Loucy (cell line): ENCODE data around the gene HACL1.

Experiments used
- H2AFZ ChIP-seq: fragments of 200-600 bp; sonication (generic); 2 replicates; pipeline ENCODE4 v1.6.0; 2016; ENCODE audit warnings: antibody characterized with exemption, mild to moderate bottlenecking, low read length, moderate library complexity
- H3F3A ChIP-seq: fragments of 200-600 bp; 2 replicates; pipeline ENCODE4 v1.6.0; 2016; ENCODE audit warnings: antibody characterized with exemption, low read depth, mild to moderate bottlenecking
- H3K27me3 ChIP-seq: fragments of 200-600 bp; sonication (generic); 2 replicates; pipeline ENCODE4 v1.6.1; 2014; ENCODE audit warnings: low read length, mild to moderate bottlenecking; ENCODE audit not compliant: insufficient read depth, poor library complexity, severe bottlenecking
- H3K36me3 ChIP-seq: fragments of 200-600 bp; sonication (generic); 2 replicates; pipeline ENCODE4 v1.6.1; 2016; ENCODE audit warnings: low read length; ENCODE audit not compliant: insufficient read depth
- H3K4me1 ChIP-seq: fragments of 200-600 bp; sonication (generic); 2 replicates; pipeline ENCODE4 v1.5.1; 2014; ENCODE audit warnings: low read length, mild to moderate bottlenecking; ENCODE audit not compliant: insufficient read depth, poor library complexity, severe bottlenecking
- H3K4me2 ChIP-seq: fragments of 200-600 bp; sonication (generic); 2 replicates; pipeline ENCODE4 v1.6.0; 2014; ENCODE audit warnings: antibody characterized with exemption, low read length, low read depth, mild to moderate bottlenecking; ENCODE audit not compliant: poor library complexity, severe bottlenecking
- H3K4me3 ChIP-seq: fragments of 200-600 bp; sonication (generic); 2 replicates; pipeline ENCODE4 v1.5.1; 2014; ENCODE audit warnings: low read length, mild to moderate bottlenecking, mixed read lengths; ENCODE audit not compliant: poor library complexity, severe bottlenecking
- H3K79me2 ChIP-seq: fragments of 200-600 bp; sonication (generic); 2 replicates; pipeline ENCODE4 v1.6.1; 2014; ENCODE audit warnings: low read length; ENCODE audit not compliant: insufficient read depth
- H3K9ac ChIP-seq: fragments of 200-600 bp; sonication (generic); 2 replicates; pipeline ENCODE4 v1.6.0; 2014; ENCODE audit warnings: mild to moderate bottlenecking, low read depth, low read length, moderate library complexity; ENCODE audit not compliant: poor library complexity, severe bottlenecking
- H3K9me2 ChIP-seq: fragments of 200-600 bp; sonication (generic); replicated peaks from 2 replicates; pipeline ENCODE4 v1.6.1; 2016; ENCODE audit warnings: low read depth, low read length, mixed read lengths
- H3K9me3 ChIP-seq: fragments of 200-600 bp; sonication (generic); 2 replicates; pipeline ENCODE4 v1.6.1; 2014; ENCODE audit warnings: mild to moderate bottlenecking, antibody characterized with exemption, low read length, low read depth; ENCODE audit not compliant: insufficient read depth
- H4K20me1 ChIP-seq: fragments of 200-600 bp; sonication (generic); 2 replicates; pipeline ENCODE4 v1.6.0; 2014; ENCODE audit warnings: antibody characterized with exemption, low read length, mild to moderate bottlenecking; ENCODE audit not compliant: insufficient read depth, poor library complexity, severe bottlenecking
- EZH2phosphoT487 ChIP-seq: fragments of 200-600 bp; IDR thresholded peaks from 2 replicates; pipeline ENCODE4 v1.6.1; 2018; ENCODE audit warnings: antibody characterized with exemption, mild to moderate bottlenecking, moderate library complexity, borderline replicate concordance
- TF ChIP-seq, protein P1 (sequence below): fragments of 200-600 bp; sonication (generic); conservative IDR thresholded peaks from 2 replicates; pipeline ENCODE4 v1.5.1; 2014; ENCODE audit warnings: mild to moderate bottlenecking, antibody characterized with exemption, low read length

Gene HACL1

DNA sequence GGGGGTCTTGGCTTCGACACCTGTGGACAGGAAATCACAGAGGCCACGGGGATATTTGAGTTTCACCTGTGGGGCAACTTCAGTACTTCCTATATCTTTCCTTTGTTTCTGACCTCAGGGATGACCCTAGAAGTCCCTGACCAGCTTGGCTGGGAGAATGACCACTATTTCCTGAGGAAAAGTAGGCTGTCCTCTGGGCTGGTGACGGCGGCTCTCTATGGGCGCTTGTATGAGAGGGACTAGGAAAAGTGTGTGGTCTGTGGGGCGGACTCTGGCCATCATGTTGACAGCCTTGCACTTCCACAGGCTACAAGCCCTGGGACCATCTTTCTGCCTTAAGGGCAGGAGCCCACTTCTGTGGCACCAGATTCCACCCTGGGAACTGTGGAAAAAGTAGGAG lies 43.9 kb upstream of the HACL1 start:
- H3K9me2 ChIP-seq, result no peaks in the 10 kb centered on the region
- peaks cover 9% of the 10 kb centered on the region for H4K20me1 ChIP-seq
- H3K4me1 ChIP-seq, result peaks cover 20% of the 10 kb centered on the region
- no peaks in the 10 kb centered on the region for H3K36me3 ChIP-seq
- H3K4me2 ChIP-seq, result no peak overlapping the region
- H2AFZ ChIP-seq, result no peak overlapping the region
- peaks cover 30% of the 10 kb centered on the region for H3K27me3 ChIP-seq
- H3K9me3 ChIP-seq, result no peaks in the 10 kb centered on the region
- H3K79me2 ChIP-seq, result no peaks in the 10 kb centered on the region
- H3K9ac ChIP-seq, result no peak overlapping the region
- peaks cover 5% of the 10 kb centered on the region; the same call in 1 of the 2 replicates for H3F3A ChIP-seq
- no peak for TF ChIP-seq EZH2phosphoT487
- TF ChIP-seq, protein P1, sequence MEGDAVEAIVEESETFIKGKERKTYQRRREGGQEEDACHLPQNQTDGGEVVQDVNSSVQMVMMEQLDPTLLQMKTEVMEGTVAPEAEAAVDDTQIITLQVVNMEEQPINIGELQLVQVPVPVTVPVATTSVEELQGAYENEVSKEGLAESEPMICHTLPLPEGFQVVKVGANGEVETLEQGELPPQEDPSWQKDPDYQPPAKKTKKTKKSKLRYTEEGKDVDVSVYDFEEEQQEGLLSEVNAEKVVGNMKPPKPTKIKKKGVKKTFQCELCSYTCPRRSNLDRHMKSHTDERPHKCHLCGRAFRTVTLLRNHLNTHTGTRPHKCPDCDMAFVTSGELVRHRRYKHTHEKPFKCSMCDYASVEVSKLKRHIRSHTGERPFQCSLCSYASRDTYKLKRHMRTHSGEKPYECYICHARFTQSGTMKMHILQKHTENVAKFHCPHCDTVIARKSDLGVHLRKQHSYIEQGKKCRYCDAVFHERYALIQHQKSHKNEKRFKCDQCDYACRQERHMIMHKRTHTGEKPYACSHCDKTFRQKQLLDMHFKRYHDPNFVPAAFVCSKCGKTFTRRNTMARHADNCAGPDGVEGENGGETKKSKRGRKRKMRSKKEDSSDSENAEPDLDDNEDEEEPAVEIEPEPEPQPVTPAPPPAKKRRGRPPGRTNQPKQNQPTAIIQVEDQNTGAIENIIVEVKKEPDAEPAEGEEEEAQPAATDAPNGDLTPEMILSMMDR, result no peak
- no peak overlapping the region for H3K4me3 ChIP-seq

GRCh38 chr3:15638891-15639262 lies 37.5 kb upstream of the HACL1 start:
- Histone ChIP-seq H3K27me3 (no peaks in the 10 kb centered on the region), H3K9me3 (no peaks in the 10 kb centered on the region), H2AFZ (no peak overlapping the region), H3K4me1 (peaks cover 7% of the 10 kb centered on the region), H3K79me2 (no peaks in the 10 kb centered on the region), H3K9me2 (no peaks in the 10 kb centered on the region), H4K20me1 (no peaks in the 10 kb centered on the region), H3F3A (no peaks in the 10 kb centered on the region), H3K36me3 (no peaks in the 10 kb centered on the region), H3K4me2 (no peak overlapping the region), H3K9ac (no peak overlapping the region), H3K4me3 (no peak overlapping the region)
- no peak for TF ChIP-seq EZH2phosphoT487
- TF ChIP-seq, protein P1, result no peak

DNA sequence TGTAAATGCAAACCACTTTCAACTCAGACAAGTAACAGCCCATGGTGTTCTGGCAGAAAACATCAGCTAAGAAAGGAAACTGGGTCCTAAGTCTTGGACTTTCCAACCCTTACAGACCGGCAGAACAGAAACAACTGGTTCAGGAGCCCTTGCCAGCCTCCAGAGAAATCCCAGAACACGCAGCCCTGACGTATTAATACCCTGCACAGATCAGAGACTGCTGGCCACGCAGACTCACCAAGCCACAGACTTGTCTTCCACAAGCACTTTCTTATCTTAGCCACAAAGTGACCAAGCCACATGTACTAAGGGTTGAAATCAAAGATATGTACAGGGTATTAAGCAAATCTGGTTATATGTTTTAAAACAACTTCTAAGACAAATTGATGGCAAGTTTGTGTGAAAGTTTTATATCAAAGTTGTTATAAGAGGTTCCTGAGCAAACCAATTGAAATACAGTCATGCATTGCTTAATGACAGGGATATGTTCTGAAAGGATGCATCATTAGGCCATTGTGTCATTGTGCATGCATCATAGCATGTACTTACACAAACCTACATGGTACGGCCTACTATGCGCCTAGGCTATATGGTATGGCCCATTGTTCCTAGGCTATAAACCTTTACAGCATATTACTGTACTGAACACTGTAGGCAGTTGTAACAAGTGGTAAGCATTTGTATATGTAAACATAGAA lies 37.0 kb upstream of the HACL1 start:
- Histone ChIP-seq H3K79me2 (no peaks in the 10 kb centered on the region), H3K27me3 (no peaks in the 10 kb centered on the region), H3K4me1 (peaks cover 7% of the 10 kb centered on the region), H3F3A (no peaks in the 10 kb centered on the region), H4K20me1 (no peaks in the 10 kb centered on the region), H3K4me2 (no peak overlapping the region), H3K4me3 (no peak overlapping the region), H3K9me2 (no peaks in the 10 kb centered on the region), H3K9me3 (no peaks in the 10 kb centered on the region), H3K9ac (no peak overlapping the region), H3K36me3 (no peaks in the 10 kb centered on the region), H2AFZ (no peak overlapping the region)
- TF ChIP-seq EZH2phosphoT487, result no peak
- TF ChIP-seq, protein P1, result no peak
